ENCODE measurements around the gene COX6A1. TPM values are rescaled to one million over a fixed set of nuclear protein-coding genes. Genes with fewer than 3 reads are reported as not detected.

The COX6A1 gene
- total RNA-seq, 1 experiment from 2014 or later, result 2,042 TPM

DNA sequence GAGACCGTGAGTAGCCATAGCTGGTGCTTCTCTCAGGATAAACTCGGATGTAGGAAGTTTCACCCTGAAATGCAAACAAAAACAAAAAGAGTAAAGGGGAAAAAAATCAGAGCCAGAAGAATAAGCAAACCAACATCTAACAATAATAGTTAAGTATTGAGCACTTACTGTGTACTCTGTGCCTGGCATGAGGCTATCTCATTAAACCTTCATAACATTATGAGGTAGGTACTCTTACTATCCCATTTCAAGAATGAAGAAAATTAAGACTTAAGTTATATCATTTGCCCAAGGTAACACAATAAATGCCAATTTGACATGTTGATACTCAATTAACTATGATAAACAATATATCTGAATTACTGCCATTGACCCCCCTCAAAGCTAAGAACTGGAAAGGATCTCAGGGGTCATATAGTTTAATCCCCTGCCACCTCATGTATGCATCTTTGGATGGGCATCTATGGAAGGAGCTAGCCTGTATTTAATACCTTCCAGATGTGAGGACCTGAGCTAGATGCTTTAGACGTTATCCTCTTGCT is 24.3 kb downstream of the COX6A1 start:
- DNase-seq (no peak), ATAC-seq (no peak)
- H3K27me3 ChIP-seq (ENCODE audit: low read length), result no peaks in the 10 kb centered on the region
- ChIA-PET POLR2A (ENCODE audit: unreplicated experiment) (no interaction called here), CTCF (no interaction called here)
- no peak overlapping the region for H3K9ac ChIP-seq (ENCODE audit: low read length)
- no peak overlapping the region for H3K27ac ChIP-seq (ENCODE audit: low read length)
- H3K9me2 ChIP-seq (replicated peaks; ENCODE audit: low read length), result no peaks in the 10 kb centered on the region
- no peak overlapping the region for H2AFZ ChIP-seq (ENCODE audit: low read length)
- H4K20me1 ChIP-seq (ENCODE audit: low read length), result peaks cover 45% of the 10 kb centered on the region
- H3K9me3 ChIP-seq (ENCODE audit: low read length), result no peaks in the 10 kb centered on the region
- no peak overlapping the region for H3K4me3 ChIP-seq (ENCODE audit: low read length)
- no TSS peak for BruUV-seq (replicated peaks)
- H3K4me2 ChIP-seq (ENCODE audit: low read length), result no peak overlapping the region
- H3F3A ChIP-seq (ENCODE audit: low read length, unreplicated experiment), result no peaks in the 10 kb centered on the region
- peaks cover 72% of the 10 kb centered on the region for H3K36me3 ChIP-seq (ENCODE audit: low read depth, low read length)
- no peaks in the 10 kb centered on the region for H3K4me1 ChIP-seq (ENCODE audit: insufficient read depth, low read length)
- intact Hi-C loops (cut with micrococcal nuclease), result no loop called here
- TF ChIP-seq, protein P1, sequence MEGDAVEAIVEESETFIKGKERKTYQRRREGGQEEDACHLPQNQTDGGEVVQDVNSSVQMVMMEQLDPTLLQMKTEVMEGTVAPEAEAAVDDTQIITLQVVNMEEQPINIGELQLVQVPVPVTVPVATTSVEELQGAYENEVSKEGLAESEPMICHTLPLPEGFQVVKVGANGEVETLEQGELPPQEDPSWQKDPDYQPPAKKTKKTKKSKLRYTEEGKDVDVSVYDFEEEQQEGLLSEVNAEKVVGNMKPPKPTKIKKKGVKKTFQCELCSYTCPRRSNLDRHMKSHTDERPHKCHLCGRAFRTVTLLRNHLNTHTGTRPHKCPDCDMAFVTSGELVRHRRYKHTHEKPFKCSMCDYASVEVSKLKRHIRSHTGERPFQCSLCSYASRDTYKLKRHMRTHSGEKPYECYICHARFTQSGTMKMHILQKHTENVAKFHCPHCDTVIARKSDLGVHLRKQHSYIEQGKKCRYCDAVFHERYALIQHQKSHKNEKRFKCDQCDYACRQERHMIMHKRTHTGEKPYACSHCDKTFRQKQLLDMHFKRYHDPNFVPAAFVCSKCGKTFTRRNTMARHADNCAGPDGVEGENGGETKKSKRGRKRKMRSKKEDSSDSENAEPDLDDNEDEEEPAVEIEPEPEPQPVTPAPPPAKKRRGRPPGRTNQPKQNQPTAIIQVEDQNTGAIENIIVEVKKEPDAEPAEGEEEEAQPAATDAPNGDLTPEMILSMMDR (conservative IDR thresholded peaks at IDR 0.05; ENCODE audit: low read depth, low read length), result no peak
- TF ChIP-seq EZH2 (IDR thresholded peaks at IDR 0.05; ENCODE audit: low read length, unreplicated experiment), result no peak
- TF ChIP-seq EZH2phosphoT487 (IDR thresholded peaks at IDR 0.05; ENCODE audit: borderline replicate concordance, low read length), result no peak
- H3K79me2 ChIP-seq (ENCODE audit: low read length), result peaks cover 44% of the 10 kb centered on the region

DNA sequence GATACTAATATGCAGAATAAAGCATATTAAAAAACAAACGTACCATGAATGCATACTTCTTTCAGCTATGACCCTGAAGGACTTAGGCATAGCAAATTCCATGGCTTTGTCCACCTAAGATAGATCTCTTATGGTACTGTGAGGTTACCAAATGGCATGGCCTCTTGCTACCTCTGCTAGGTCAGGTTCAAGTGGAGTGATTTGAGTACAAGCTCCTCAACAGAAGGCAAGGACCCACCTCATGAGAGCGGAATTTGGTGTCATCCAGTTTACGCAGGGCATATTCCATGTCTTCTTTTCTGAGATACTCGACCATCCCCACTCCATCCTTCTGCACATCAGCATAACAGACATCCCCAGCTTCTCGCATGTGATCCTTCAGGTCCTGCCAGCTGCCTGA is 25.8 kb downstream of the COX6A1 start:
- DNase-seq (no peak), ATAC-seq (no peak)
- Histone ChIP-seq H3K79me2 (ENCODE audit: low read length) (peaks cover 59% of the 10 kb centered on the region), H3K27me3 (ENCODE audit: low read length) (no peaks in the 10 kb centered on the region), H3K27ac (ENCODE audit: low read length) (no peak overlapping the region), H3K36me3 (ENCODE audit: low read depth, low read length) (peaks cover 65% of the 10 kb centered on the region), H3K4me2 (ENCODE audit: low read length) (no peak overlapping the region), H3K4me3 (ENCODE audit: low read length) (no peak overlapping the region), H2AFZ (ENCODE audit: low read length) (no peak overlapping the region), H4K20me1 (ENCODE audit: low read length) (peaks cover 59% of the 10 kb centered on the region), H3K4me1 (ENCODE audit: insufficient read depth, low read length) (peaks cover 4% of the 10 kb centered on the region; the same call in 1 of the 2 replicates), H3F3A (ENCODE audit: low read length, unreplicated experiment) (no peaks in the 10 kb centered on the region), H3K9me2 (replicated peaks; ENCODE audit: low read length) (no peaks in the 10 kb centered on the region), H3K9me3 (ENCODE audit: low read length) (no peaks in the 10 kb centered on the region), H3K9ac (ENCODE audit: low read length) (no peak overlapping the region)
- POLR2A ChIA-PET (ENCODE audit: unreplicated experiment), result no interaction called here
- CTCF ChIA-PET, result no interaction called here
- BruUV-seq (replicated peaks), result no TSS peak
- intact Hi-C loops (cut with micrococcal nuclease), result no loop called here
- TF ChIP-seq, protein P1 (conservative IDR thresholded peaks at IDR 0.05; ENCODE audit: low read depth, low read length), result no peak
- TF ChIP-seq EZH2phosphoT487 (IDR thresholded peaks at IDR 0.05; ENCODE audit: borderline replicate concordance, low read length) (no peak), EZH2 (IDR thresholded peaks at IDR 0.05; ENCODE audit: low read length, unreplicated experiment) (no peak)

DNA sequence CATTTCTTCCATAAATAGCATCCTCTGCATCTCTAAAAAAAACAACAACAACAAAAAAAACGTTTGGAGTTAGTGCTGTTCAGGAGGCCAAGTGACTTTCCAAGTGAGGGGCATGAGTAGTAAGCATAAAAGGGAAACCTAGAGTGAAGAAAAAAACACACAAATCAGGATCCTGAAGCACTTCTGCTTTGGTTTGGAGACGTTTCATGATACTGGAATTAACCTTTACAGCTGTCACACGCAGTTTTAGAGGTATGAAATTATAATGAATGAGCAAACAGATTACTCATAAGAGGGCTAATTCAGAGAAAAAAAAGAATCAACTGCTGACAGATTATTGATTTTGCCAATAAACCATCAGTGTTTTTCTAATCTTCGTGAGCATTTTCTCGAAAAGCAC is 27.8 kb downstream of the COX6A1 start:
- Histone ChIP-seq H3K9ac (ENCODE audit: low read length) (no peak overlapping the region), H2AFZ (ENCODE audit: low read length) (no peak overlapping the region), H3K9me3 (ENCODE audit: low read length) (no peaks in the 10 kb centered on the region), H3K79me2 (ENCODE audit: low read length) (peaks cover 78% of the 10 kb centered on the region), H3K27me3 (ENCODE audit: low read length) (no peaks in the 10 kb centered on the region), H3F3A (ENCODE audit: low read length, unreplicated experiment) (no peaks in the 10 kb centered on the region), H3K9me2 (replicated peaks; ENCODE audit: low read length) (no peaks in the 10 kb centered on the region), H3K27ac (ENCODE audit: low read length) (no peak overlapping the region), H4K20me1 (ENCODE audit: low read length) (peaks cover 54% of the 10 kb centered on the region), H3K4me2 (ENCODE audit: low read length) (no peak overlapping the region), H3K4me1 (ENCODE audit: insufficient read depth, low read length) (peaks cover 8% of the 10 kb centered on the region; the same call in 1 of the 2 replicates), H3K36me3 (ENCODE audit: low read depth, low read length) (peaks cover 51% of the 10 kb centered on the region), H3K4me3 (ENCODE audit: low read length) (no peak overlapping the region)
- TF ChIP-seq EZH2phosphoT487 (IDR thresholded peaks at IDR 0.05; ENCODE audit: borderline replicate concordance, low read length) (no peak), EZH2 (IDR thresholded peaks at IDR 0.05; ENCODE audit: low read length, unreplicated experiment) (no peak)
- TF ChIP-seq, protein P1 (conservative IDR thresholded peaks at IDR 0.05; ENCODE audit: low read depth, low read length), result no peak
- intact Hi-C loops (cut with micrococcal nuclease), result loop anchor here (1.0 kb wide), 1 partner anchor 109 kb away; no protein-coding TSS in a partner anchor
- ChIA-PET POLR2A (ENCODE audit: unreplicated experiment) (interaction anchor here (0.5 kb wide), 1 partner anchor 9 kb away, joined by 4 read pairs; no protein-coding TSS in a partner anchor), CTCF (interaction anchor here (0.5 kb wide), 1 partner anchor 11 kb away, joined by 3 read pairs; no protein-coding TSS in a partner anchor)
- no peak for DNase-seq
- BruUV-seq (replicated peaks), result no TSS peak
- no peak for ATAC-seq

Measured in PC-3 (cell line).